Heart left ventricle (tissue), 16 donors: ENCODE results near the gene ESRRG. TPM values are rescaled to one million over a fixed set of nuclear protein-coding genes. Genes with fewer than 3 reads are reported as not detected.

ENCODE experiments used
- ATAC-seq, 4 donors: fragments of 200-7000 bp; cut with Tn5 transposase; one replicate each; pipeline ENCODE4 v1.9.1; 2020 to 2022; ENCODE audit warnings: moderate library complexity in 4 of 4, mild to moderate bottlenecking in 3 of 4, moderate number of reproducible peaks in 1 of 4
- DNase-seq, 5 donors: peaks; one replicate each; pipeline ENCODE4 v3.0.0-alpha.2; 2020
- H3K27ac ChIP-seq, 12 donors: fragments of 200-600 bp; sonication (generic) in 4 of 12; one replicate each; pipeline versions ENCODE4 v1.5.0 to v1.8.0; 2016 to 2022; ENCODE audit warnings: mild to moderate bottlenecking in 2 of 12
- H3K27me3 ChIP-seq, 9 donors: fragments of 200-600 bp; sonication (generic) in 2 of 9; one replicate each; pipeline versions ENCODE4 v1.5.1 to v1.8.0; 2016 to 2022; ENCODE audit warnings: mild to moderate bottlenecking in 3 of 9
- H3K36me3 ChIP-seq, 9 donors: fragments of 200-600 bp; sonication (generic) in 2 of 9; one replicate each; pipeline versions ENCODE4 v1.5.0 to v1.8.0; 2018 to 2022; ENCODE audit warnings: mild to moderate bottlenecking in 2 of 9
- H3K4me1 ChIP-seq, 12 donors: fragments of 200-600 bp; sonication (generic) in 4 of 12; one replicate each; pipeline versions ENCODE4 v1.5.0 to v1.8.0; 2016 to 2022; ENCODE audit warnings: mild to moderate bottlenecking in 3 of 12
- H3K4me3 ChIP-seq, 12 donors: fragments of 200-600 bp; sonication (generic) in 4 of 12; one replicate each; pipeline versions ENCODE4 v1.5.0 to v1.8.0; 2017 to 2022; ENCODE audit warnings: mild to moderate bottlenecking in 9 of 12, moderate library complexity in 4 of 12
- H3K9me3 ChIP-seq, 12 donors: fragments of 200-600 bp; sonication (generic) in 4 of 12; one replicate each; pipeline versions ENCODE4 v1.5.0 to v1.8.0; 2016 to 2022; ENCODE audit warnings: mild to moderate bottlenecking in 1 of 12
- CTCF ChIP-seq, 12 donors: fragments of 200-600 bp; sonication (generic) in 4 of 12; IDR thresholded peaks; one replicate each; pipeline versions ENCODE4 v1.5.0 to v1.8.0; 2018 to 2022; ENCODE audit warnings: antibody characterized with exemption in 12 of 12, mild to moderate bottlenecking in 5 of 12
- POLR2A ChIP-seq, 2 donors: fragments of 450-650 bp; IDR thresholded peaks; one replicate each; pipeline ENCODE4 v1.6.1; 2017; ENCODE audit warnings: antibody characterized with exemption in 2 of 2, mild to moderate bottlenecking in 2 of 2, moderate library complexity in 2 of 2
- WGBS, 4 donors: extraction: QIAGEN DNeasy Blood & Tissue Kit in 2 of 4; methylation state at CpG; one replicate each; pipeline versions ENCODE4 v1.1.5 to v1.1.7; 2013 to 2018; 5-methylcytosine and 5-hydroxymethylcytosine counted together
- intact Hi-C, 10 donors: fragments of 100-400 bp; cut with DNase I; formaldehyde crosslinking; loops; one replicate each; pipeline versions ENCODE4 v1.11.1 to v1.14.2; 2022
- polyA plus RNA-seq, 2 donors: library from polyadenylated mRNA; stranded (reverse); fragments of 200-250 nt; gene quantifications; one replicate each; pipeline ENCODE4 v1.2.3, GENCODE V29; 2013
- total RNA-seq, 9 donors: library from RNA; depleted of rRNA in 2 of 9; stranded (reverse); fragments of >200 nt in 2 of 9; fragmentation: NEBNext Ultra II Directional in 3 of 9; extraction: Animal tissue kit (Norgen Biotek cat#: 25700) in 3 of 9; gene quantifications; one replicate each; pipeline versions ENCODE4 v1.1.0 to v1.2.4, GENCODE V29; 2016 to 2023
- donor health status: ischemic (EF 13 %, LVEDD 7.1; RV severe dilation, severe dysfunction).
- donor health status: healthy with polysubstance abuse.
- donor health status: DM: no; HTN: yes; CAD: no.
- donor health status: DM: no; HTN: no; CAD: no.
- donor health status: ischemic (EF 25% LVEDD 6.9; RV normal size, moderate dysfunction).
- donor health status: ischemic (EF 25% LVEDD 5.7; RV mildly dilated, moderate dysfunction).
- donor health status: healthy.
- donor health status: DM: yes; HTN: yes; CAD: no.
- donor health status: ischemic (EF 35%, LVEDD 5.7; RV mildly dilated, moderate dysfunction).
- donor health status: nonischemic (EF 11% LVEDD 7.7; RV severe dilation, severe dysfunction).
- donor health status: DM: yes; HTN: yes; CAD: no.
- donor health status: PGD.
- donor health status: ischemic (EF 29% LVEDD 5.4; RV normal size, mild dysfunction).
- donor health status: nonischemic (EF 23%, LVEDD 6.1; RV moderate dilation, normal function).

The ESRRG gene
- total and polyA plus RNA-seq, 11 donors, result 5.4 to 45.2 (median 31.3) TPM

- TF ChIP-seq POLR2A (IDR thresholded peaks at IDR 0.05), result no peak
- 36 to 49% (median 49%) methylated on average over 2 of the region's 2 CpGs for WGBS, 4 donors
- Histone ChIP-seq H3K27me3 (no peaks in the 10 kb centered on the region), H3K4me1 (peaks cover 0 to 15% (median 0%) of the 10 kb centered on the region in 12 donors), H3K36me3 (no peaks in the 10 kb centered on the region), H3K27ac (no peak overlapping the region), H3K9me3 (no peaks in the 10 kb centered on the region), H3K4me3 (no peak overlapping the region)
- no peak for ATAC-seq
- intact Hi-C loops, result no loop called here
- no peak for DNase-seq
Observed at GRCh38 chr1:216630532-216630931, 92.7 kb downstream of the ESRRG start.

DNA sequence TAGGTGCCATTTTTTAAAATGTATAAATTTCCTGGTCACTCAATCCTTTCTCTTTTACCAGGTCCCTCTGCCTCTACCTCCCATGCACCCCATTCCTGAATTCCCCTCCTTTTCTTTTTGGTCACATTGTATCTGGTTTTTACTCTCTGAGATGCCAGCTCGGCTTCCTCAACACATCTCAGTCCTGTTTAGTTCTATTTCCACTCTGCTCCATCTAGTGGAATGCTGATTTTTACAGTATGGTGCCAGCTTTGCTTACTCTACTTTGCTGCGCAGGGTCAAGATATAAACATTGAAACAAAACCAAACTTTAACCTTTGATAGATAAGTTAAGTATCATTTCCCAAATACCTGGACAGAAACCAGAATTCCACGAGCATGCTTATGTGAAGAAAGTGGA is 96.0 kb downstream of the ESRRG start:
- H3K4me1 ChIP-seq, result peaks cover 0 to 24% (median 3%) of the 10 kb centered on the region in 12 donors
- H3K4me3 ChIP-seq, result no peak overlapping the region
- 37 to 49% (median 43%) methylated on average over 3 of the region's 3 CpGs for WGBS, 4 donors
- H3K36me3 ChIP-seq, result no peaks in the 10 kb centered on the region
- DNase-seq (no peak), ATAC-seq (peak in 3 of 4 donors; percentile 46 to 63 (median 51))
- intact Hi-C loops, result no loop called here
- H3K9me3 ChIP-seq, result no peaks in the 10 kb centered on the region
- peak overlapping the region in 8 of 12 donors; percentile 9 to 61 (median 25) for H3K27ac ChIP-seq
- no peaks in the 10 kb centered on the region for H3K27me3 ChIP-seq
- TF ChIP-seq POLR2A (IDR thresholded peaks at IDR 0.05) (no peak), CTCF (IDR thresholded peaks at IDR 0.05) (peak in 4 of 12 donors; percentile 9 to 27 (median 21))

DNA sequence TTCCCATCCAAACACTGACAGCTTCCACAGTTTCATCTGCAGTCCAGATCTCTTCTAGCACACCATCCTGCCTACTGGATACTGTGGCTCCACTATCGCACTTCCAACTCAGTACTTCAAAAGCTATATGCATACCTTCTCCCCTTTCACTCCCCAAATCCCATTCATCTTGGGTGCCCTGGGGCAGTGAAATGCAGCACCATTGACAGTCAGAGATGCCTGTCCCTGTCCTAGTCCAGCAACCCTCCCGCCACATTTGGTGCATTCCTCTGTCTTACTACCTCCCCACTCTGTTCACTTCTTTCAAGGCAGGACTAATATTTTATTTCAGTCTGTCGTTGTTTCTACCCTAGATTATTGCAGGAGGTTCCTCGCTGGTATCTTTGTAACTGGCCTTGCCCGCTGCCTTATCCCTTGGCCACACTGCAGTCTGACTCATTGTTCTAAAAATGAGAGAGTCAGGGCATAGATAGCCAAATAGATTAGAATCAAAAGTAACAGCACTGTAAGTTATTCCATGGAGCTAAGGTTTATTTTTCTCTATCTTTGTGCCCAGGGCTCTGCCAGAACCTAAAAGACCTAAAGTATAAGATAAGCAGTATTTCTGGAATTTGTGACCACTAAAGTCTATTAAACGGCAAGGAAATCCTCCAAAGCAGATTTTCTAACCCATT is 96.7 kb downstream of the ESRRG start:
- ATAC-seq (peak; percentile 66 to 86 (median 77)), DNase-seq (no peak)

DNA sequence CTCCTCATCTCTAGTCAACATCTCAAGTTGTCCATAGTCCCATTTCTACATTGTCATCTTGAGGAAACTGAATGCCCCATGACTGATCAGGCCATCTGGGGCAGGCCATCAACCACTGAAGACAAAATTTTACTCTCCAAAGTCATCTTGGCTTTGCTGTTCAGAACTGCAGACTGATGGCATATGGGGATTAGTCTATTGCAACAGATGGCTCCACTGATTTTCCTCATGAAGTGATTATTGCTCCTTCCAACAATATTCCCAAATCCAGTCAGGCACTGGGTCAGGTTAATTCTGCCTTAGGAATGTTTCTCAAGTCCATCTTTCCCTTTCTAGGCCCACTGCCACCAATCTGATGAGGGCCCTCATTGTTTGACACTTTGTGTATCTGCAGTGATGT is 101.7 kb downstream of the ESRRG start:
- TF ChIP-seq CTCF (IDR thresholded peaks at IDR 0.05), result no peak
- TF ChIP-seq POLR2A (IDR thresholded peaks at IDR 0.05), result no peak
- Histone ChIP-seq H3K27me3 (no peaks in the 10 kb centered on the region), H3K4me1 (peaks cover 0 to 26% (median 4%) of the 10 kb centered on the region in 12 donors), H3K27ac (no peak overlapping the region), H3K9me3 (no peaks in the 10 kb centered on the region), H3K4me3 (no peak overlapping the region), H3K36me3 (no peaks in the 10 kb centered on the region)
- DNase-seq, result no peak
- intact Hi-C loops, result no loop called here
- ATAC-seq, result no peak

More for the DNA sequence above, 96.7 kb downstream of the ESRRG start:
- Histone ChIP-seq H3K27ac (peak overlapping the region in 7 of 12 donors; percentile 9 to 61 (median 26)), H3K9me3 (no peaks in the 10 kb centered on the region), H3K4me3 (no peak overlapping the region), H3K27me3 (no peaks in the 10 kb centered on the region), H3K4me1 (peaks cover 0 to 24% (median 3%) of the 10 kb centered on the region in 12 donors), H3K36me3 (no peaks in the 10 kb centered on the region)
- TF ChIP-seq CTCF (IDR thresholded peaks at IDR 0.05) (no peak), POLR2A (IDR thresholded peaks at IDR 0.05) (no peak)
- intact Hi-C loops, result no loop called here
- 52 to 60% (median 56%) methylated on average over 6 of the region's 6 CpGs for WGBS, 4 donors
